Spinal cord (tissue), 10 donors: Measurements from ENCODE around the gene CFAP77. TPM values are rescaled to one million over a fixed set of nuclear protein-coding genes. Genes with fewer than 3 reads are reported as not detected.

Experiments
- DNase-seq, 6 donors: peaks; one replicate each; pipeline versions ENCODE4 v3.0.0 to v3.0.0-alpha.2; 2013 to 2015; ENCODE audit warnings: low spot score in 6 of 6, low read depth in 4 of 6
- H3K27ac ChIP-seq: one replicate; pipeline ENCODE4 v1.5.1; 2013; ENCODE audit warnings: low read depth, low read length, control low read depth
- H3K27me3 ChIP-seq: one replicate; pipeline ENCODE4 v1.6.1; 2013; ENCODE audit warnings: low read length; ENCODE audit not compliant: control insufficient read depth, insufficient read depth
- H3K36me3 ChIP-seq: one replicate; pipeline ENCODE4 v1.6.1; 2013; ENCODE audit warnings: low read length; ENCODE audit not compliant: control insufficient read depth, insufficient read depth
- H3K4me1 ChIP-seq: one replicate; pipeline ENCODE4 v1.6.1; 2013; ENCODE audit warnings: low read length; ENCODE audit not compliant: control insufficient read depth, insufficient read depth
- H3K4me3 ChIP-seq: one replicate; pipeline ENCODE4 v1.5.1; 2013; ENCODE audit warnings: low read depth, low read length, control low read depth
- H3K9me3 ChIP-seq: one replicate; pipeline ENCODE4 v1.6.1; 2013; ENCODE audit warnings: low read length; ENCODE audit not compliant: control insufficient read depth, insufficient read depth
- WGBS: methylation state at CpG from one replicate; pipeline ENCODE4 v1.1.5; 2013; ENCODE audit warnings: missing lambda C conversion rate; ENCODE audit not compliant: insufficient coverage; 5-methylcytosine and 5-hydroxymethylcytosine counted together
- polyA plus RNA-seq, 2 donors: library from polyadenylated mRNA; unstranded; fragments of 120-200 nt; gene quantifications; one replicate each; pipeline ENCODE4 v1.2.1, GENCODE V29; 2013; ENCODE audit not compliant: insufficient read length in 2 of 2
- total RNA-seq, 2 donors: library from RNA; depleted of rRNA in 1 of 2; stranded (reverse); fragments of 120-200 nt in 1 of 2; fragments of >200 nt in 1 of 2; gene quantifications; one replicate each; pipeline versions ENCODE4 v1.2.3 to v1.2.4, GENCODE V29; 2013 to 2014
- donor health status: healthy.

Gene CFAP77
- total and polyA plus RNA-seq, 4 donors, result 0.30 to 6.9 (median 4.7) TPM

GRCh38 chr9:132591244-132591643, 181.2 kb downstream of the CFAP77 start:
- WGBS, result no CpG with 5 or more reads among the region's 6 CpGs
- DNase-seq, result no peak
- no peaks in the 10 kb centered on the region for H3K9me3 ChIP-seq
- H3K4me3 ChIP-seq, result no peak overlapping the region
- no peak overlapping the region for H3K27ac ChIP-seq
- H3K36me3 ChIP-seq, result peaks cover 11% of the 10 kb centered on the region
- H3K4me1 ChIP-seq, result peaks cover 18% of the 10 kb centered on the region
- peaks cover 67% of the 10 kb centered on the region for H3K27me3 ChIP-seq

DNA sequence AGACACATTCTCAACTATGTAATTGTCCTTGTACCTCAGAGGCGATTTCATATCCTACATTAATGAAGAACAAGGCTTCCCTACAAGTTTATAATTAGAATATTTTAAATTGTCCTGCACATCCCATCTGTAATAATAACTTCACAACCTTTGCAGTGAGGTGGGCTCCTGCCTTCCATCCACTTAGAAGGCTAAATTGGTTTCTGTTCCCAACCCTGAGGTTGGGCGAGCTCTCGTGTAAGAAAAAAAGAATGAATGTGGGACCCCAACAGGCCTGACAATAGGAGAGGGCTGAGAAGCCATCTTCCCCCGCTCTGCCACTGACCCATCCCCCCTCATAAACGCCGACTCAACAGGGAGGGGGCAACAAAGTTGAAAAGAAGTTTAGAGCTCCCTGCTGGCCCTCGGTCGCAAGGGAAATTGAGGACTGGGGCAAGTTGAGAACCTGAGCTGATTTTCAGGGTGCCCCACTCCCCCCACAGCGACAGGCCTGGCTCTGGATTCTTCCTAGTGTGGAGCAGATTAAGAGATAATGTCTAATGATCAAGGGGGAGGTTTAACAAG, 181.8 kb downstream of the CFAP77 start:
- Histone ChIP-seq H3K9me3 (no peaks in the 10 kb centered on the region), H3K27me3 (peaks cover 62% of the 10 kb centered on the region), H3K27ac (no peak overlapping the region), H3K4me3 (no peak overlapping the region), H3K36me3 (peaks cover 13% of the 10 kb centered on the region), H3K4me1 (peaks cover 13% of the 10 kb centered on the region)
- DNase-seq, result no peak
- 50% methylated on average over 2 of the region's 9 CpGs for WGBS

DNA sequence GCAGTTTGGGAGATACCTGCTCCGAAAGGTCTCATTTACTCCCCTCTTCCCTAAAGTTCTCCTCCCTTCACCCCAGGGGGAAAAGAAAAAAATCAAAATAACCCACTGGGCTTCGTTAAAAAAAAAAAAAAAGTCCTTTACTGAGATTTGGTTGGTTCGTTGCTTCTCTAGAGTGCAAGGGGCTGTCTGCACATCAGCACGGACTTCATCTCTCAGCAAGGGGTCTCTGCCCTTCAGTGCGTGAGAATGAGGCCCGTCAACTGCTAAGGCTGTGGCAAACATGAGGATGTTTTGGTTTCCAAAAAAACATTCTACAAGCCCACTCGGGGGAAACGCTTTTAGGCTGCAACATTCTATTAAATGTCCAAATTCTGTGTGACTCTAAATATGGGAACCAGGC, 182.4 kb downstream of the CFAP77 start:
- 61% methylated on average over 5 of the region's 8 CpGs for WGBS
- H3K4me3 ChIP-seq, result no peak overlapping the region

DNA sequence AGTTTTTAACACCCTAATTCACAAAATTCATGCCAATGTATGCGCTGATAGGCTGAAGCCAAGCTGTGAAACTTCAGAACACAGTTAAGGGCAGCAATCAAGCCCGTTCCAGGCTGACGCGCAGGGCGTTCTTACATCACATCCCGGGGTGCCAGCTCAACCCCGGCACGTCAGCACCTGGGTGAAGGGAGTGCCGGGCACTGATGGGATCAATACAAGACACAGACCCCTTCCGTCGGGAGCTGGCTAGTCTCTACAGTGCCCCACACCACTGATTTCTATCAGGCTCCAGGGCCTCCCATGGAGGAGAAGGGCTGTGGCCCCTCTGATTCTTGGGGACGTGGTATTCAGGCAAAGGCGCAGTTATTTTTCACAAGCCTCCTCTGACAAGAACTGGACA, 184.4 kb downstream of the CFAP77 start:
- Histone ChIP-seq H3K9me3 (no peaks in the 10 kb centered on the region), H3K36me3 (peaks cover 22% of the 10 kb centered on the region)
- WGBS, result 81% methylated on average over 10 of the region's 13 CpGs

More for the DNA sequence above, 182.4 kb downstream of the CFAP77 start:
- Histone ChIP-seq H3K27me3 (peaks cover 55% of the 10 kb centered on the region), H3K9me3 (no peaks in the 10 kb centered on the region), H3K4me1 (peaks cover 10% of the 10 kb centered on the region), H3K36me3 (peaks cover 19% of the 10 kb centered on the region), H3K27ac (no peak overlapping the region)
- DNase-seq, result no peak

DNA sequence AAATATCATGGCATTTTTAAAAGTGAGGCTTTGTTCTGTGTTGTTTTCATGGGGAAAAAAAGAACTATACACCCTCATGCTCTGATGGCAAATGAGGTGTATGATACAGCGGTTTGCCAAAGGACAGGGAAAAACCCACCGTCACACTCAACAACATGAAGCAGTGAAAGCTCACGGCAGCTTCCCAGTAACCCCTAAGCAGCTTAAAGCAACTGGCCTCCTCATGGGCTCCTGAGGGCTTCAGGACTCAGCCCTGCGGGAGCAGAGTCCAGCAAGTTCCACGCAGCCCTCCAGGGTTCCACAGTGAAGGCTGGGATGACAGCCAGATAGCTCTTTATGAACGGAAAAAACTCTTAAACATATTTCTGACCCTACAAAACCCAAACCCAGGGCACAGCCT, 185.3 kb downstream of the CFAP77 start:
- Histone ChIP-seq H3K27ac (no peak overlapping the region), H3K4me3 (no peak overlapping the region), H3K9me3 (no peaks in the 10 kb centered on the region), H3K4me1 (peaks cover under 1% of the 10 kb centered on the region), H3K36me3 (peaks cover 28% of the 10 kb centered on the region), H3K27me3 (peaks cover 27% of the 10 kb centered on the region)
- DNase-seq, result no peak
- WGBS, result 71% methylated on average over 5 of the region's 6 CpGs

More for the DNA sequence above, 184.4 kb downstream of the CFAP77 start:
- Histone ChIP-seq H3K4me1 (peaks cover 10% of the 10 kb centered on the region), H3K4me3 (no peak overlapping the region), H3K27me3 (peaks cover 36% of the 10 kb centered on the region), H3K27ac (no peak overlapping the region)
- no peak for DNase-seq

GRCh38 chr9:132596200-132596599, 186.2 kb downstream of the CFAP77 start:
- DNase-seq, result no peak
- no peak overlapping the region for H3K4me3 ChIP-seq
- peaks cover 37% of the 10 kb centered on the region for H3K36me3 ChIP-seq
- peaks cover 19% of the 10 kb centered on the region for H3K27me3 ChIP-seq
- WGBS, result no CpG with 5 or more reads among the region's 3 CpGs
- H3K27ac ChIP-seq, result no peak overlapping the region
- H3K9me3 ChIP-seq, result no peaks in the 10 kb centered on the region
- no peaks in the 10 kb centered on the region for H3K4me1 ChIP-seq

DNA sequence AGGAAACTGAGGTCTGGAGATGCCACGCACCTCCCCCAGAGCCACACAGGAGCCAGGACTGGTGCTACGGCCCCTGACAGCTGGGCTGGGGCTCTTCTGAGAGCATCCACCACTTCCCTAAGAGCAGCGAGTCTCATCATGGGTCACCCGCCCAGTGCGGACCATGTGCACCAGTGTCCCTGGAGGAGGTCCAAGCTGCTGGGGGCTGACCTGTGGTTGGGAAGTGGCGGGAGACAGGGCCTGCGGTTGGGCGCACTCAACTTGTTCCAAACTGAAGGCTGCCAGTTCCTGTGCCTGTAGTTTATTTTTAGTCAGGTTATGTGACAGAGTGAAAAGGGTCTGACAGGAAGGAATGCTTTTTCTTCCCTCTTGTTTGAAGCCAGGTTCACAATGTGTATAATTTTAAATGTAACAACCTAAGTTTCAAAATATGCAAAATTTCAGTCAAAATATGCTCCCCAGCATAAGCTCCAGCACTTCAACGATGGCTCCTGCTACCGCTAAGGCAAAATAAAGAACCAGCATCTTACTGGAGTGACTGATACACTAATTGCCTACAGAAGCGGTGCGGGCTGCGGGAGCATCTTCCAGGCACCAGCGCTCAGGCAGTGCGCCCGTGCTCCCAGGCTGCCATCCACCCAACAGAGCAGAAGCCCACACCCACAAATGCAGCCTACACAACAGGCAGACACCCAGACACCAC, 187.2 kb downstream of the CFAP77 start:
- H3K27ac ChIP-seq, result no peak overlapping the region
- WGBS, result 97% methylated on average over 15 of the region's 16 CpGs
- no peak overlapping the region for H3K4me3 ChIP-seq
- no peak for DNase-seq
- no peaks in the 10 kb centered on the region for H3K4me1 ChIP-seq
- no peaks in the 10 kb centered on the region for H3K9me3 ChIP-seq
- peaks cover 9% of the 10 kb centered on the region for H3K27me3 ChIP-seq
- peaks cover 38% of the 10 kb centered on the region for H3K36me3 ChIP-seq

DNA sequence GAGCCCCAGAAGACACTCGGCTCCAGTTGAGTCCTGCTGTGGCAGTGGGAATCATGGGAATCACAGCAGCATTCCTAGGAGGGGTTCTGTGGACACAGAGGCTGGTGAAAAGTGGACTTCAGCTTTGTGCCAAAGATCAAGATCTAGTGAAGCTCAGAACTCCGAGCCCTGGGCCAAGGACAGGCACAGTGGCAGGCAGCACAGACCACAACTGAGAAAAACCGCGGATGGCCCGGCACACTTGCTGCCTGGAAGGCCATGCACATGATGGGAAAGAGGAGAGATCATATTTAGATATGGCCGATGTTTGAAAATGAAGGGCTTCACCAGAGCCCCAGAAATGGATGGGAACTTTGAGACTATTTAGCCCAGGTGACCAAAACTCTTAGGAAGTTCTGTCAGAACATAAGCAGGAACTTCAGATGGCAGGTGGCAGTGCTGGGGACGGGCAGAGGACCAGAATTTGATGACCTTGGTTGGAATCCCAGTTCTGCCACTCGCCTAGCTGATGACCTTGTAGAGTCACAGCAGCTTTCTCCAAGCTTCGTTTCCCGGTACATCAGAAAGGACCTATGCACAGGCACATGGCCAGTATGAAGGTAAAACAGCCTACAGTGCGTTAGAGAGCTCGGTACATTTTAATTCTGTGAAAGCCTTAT, 190.4 kb downstream of the CFAP77 start:
- Histone ChIP-seq H3K36me3 (peaks cover 40% of the 10 kb centered on the region), H3K4me3 (no peak overlapping the region), H3K9me3 (no peaks in the 10 kb centered on the region), H3K27me3 (no peaks in the 10 kb centered on the region), H3K27ac (no peak overlapping the region), H3K4me1 (no peaks in the 10 kb centered on the region)
- no peak for DNase-seq
- 96% methylated on average over 12 of the region's 12 CpGs for WGBS

- 49% methylated on average over 3 of the region's 3 CpGs for WGBS
Observed at GRCh38 chr9:132602207-132602606, 192.2 kb downstream of the CFAP77 start.

More at GRCh38 chr9:132602207-132602606, 192.2 kb downstream of the CFAP77 start:
- Histone ChIP-seq H3K27ac (no peak overlapping the region), H3K4me3 (no peak overlapping the region), H3K36me3 (peaks cover 39% of the 10 kb centered on the region), H3K27me3 (no peaks in the 10 kb centered on the region), H3K9me3 (no peaks in the 10 kb centered on the region), H3K4me1 (no peaks in the 10 kb centered on the region)
- DNase-seq, result no peak
